Measurements from ENCODE around the gene GJA3. TPM values are rescaled to one million over a fixed set of nuclear protein-coding genes. Genes with fewer than 3 reads are reported as not detected.

GJA3 gene
- total and polyA plus RNA-seq, 2 of the 8 experiments (the other 6 are each of a cell fraction or from before 2014, with no cell fraction given), result 0.12 to 0.60 TPM

DNA sequence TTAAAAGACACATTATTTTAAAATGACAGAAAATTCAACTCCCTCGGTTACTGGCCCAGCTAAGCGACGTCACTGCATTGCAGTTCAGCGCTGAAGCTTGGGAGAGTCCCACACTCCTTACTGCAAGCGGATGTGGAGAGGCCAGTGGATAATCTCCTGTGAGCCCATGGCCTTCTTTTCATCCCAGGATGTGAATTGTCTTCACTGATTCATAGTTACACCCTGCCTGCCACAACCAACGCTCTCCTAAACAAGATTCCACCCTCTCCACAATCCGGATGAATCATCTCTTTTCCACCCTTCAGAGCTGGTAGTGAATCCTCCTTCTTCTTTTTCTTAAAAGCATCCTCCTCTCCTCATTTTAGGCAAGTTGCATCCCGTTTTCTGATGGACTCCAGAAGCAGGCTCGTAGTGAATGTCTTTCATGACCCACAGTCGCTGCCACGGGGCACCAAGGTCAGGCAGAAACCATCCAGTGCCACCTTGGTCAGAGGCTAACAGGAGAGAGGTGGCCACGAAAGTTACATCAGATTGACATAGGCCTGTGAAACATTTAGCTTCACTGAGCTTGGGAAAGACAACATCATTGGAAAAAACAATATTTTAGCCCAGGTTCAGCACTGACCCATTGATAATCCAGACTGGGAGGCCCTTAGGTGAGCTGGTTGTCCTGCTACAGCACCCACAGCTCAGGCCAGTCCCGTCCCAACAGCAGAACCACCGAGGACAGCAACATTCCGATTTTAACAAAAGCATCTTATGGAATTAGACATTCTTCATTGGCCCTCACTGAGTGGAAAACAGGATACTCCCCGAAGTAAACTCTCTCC is 29.8 kb upstream of the GJA3 start (continued):
- TF ChIP-seq KDM4A (IDR thresholded peaks at IDR 0.05; ENCODE audit: low read depth, low read length, severe bottlenecking) (no peak), CBX5 (IDR thresholded peaks at IDR 0.05; ENCODE audit: low read depth, low read length) (no peak), TAF7 (optimal IDR thresholded peaks at IDR 0.05; ENCODE audit: borderline replicate concordance, low read depth, low read length) (no peak), GTF2F1 (IDR thresholded peaks at IDR 0.05; ENCODE audit: borderline replicate concordance, low read depth, low read length) (no peak), TAF1 (IDR thresholded peaks at IDR 0.05; ENCODE audit: low read depth, low read length) (no peak), HDAC6 (IDR thresholded peaks at IDR 0.05; ENCODE audit: low read depth, low read length) (no peak), ASH2L (IDR thresholded peaks at IDR 0.05; ENCODE audit: low read length) (no peak)
